Esophagus muscularis mucosa (tissue), 4 donors: ENCODE data around the gene RFPL4AL1. TPM values are rescaled to one million over a fixed set of nuclear protein-coding genes. Genes with fewer than 3 reads are reported as not detected.
"Not testable (repeated sequence)": the region's sequence is repeated elsewhere in the genome, so short reads cannot be mapped to it uniquely, and the experiment has no call there.

Experiments used
- DNase-seq: peaks from one replicate; pipeline ENCODE4 v3.0.0-alpha.2; 2017; ENCODE audit errors: extremely low spot score
- H3K27ac ChIP-seq, 4 donors: fragments of 200-600 bp; sonication (generic); replicated peaks in 1 of 4; 1 replicate in 3 of 4; 2 replicates in 1 of 4; pipeline ENCODE4 v1.5.1; 2016 to 2019; ENCODE audit warnings: mild to moderate bottlenecking in 1 of 4
- H3K27me3 ChIP-seq, 4 donors: fragments of 200-600 bp; sonication (generic); one replicate each; pipeline versions ENCODE4 v1.5.1 to v1.6.0; 2016 to 2019
- H3K36me3 ChIP-seq, 4 donors: fragments of 200-600 bp; sonication (generic); one replicate each; pipeline ENCODE4 v1.5.1; 2016 to 2019
- H3K4me1 ChIP-seq, 4 donors: fragments of 200-600 bp; sonication (generic); one replicate each; pipeline ENCODE4 v1.5.1; 2016 to 2019
- H3K4me3 ChIP-seq, 4 donors: fragments of 200-600 bp; sonication (generic); 1 replicate in 2 of 4; 2 replicates in 2 of 4; pipeline ENCODE4 v1.5.1; 2016 to 2019; ENCODE audit warnings: mild to moderate bottlenecking in 4 of 4, moderate library complexity in 1 of 4
- H3K9me3 ChIP-seq, 4 donors: fragments of 200-600 bp; sonication (generic); 1 replicate in 3 of 4; 2 replicates in 1 of 4; pipeline ENCODE4 v1.5.1; 2016 to 2019
- EP300 ChIP-seq: sonication (generic); formaldehyde crosslinking; IDR thresholded peaks from one replicate; pipeline ENCODE4 v1.6.1; 2017; ENCODE audit warnings: antibody characterized with exemption
- POLR2A ChIP-seq: fragments of 450-650 bp; IDR thresholded peaks from one replicate; pipeline ENCODE4 v1.6.1; 2017; ENCODE audit warnings: antibody characterized with exemption, moderate library complexity, mild to moderate bottlenecking, low read depth
- POLR2AphosphoS5 ChIP-seq, 2 donors: sonication (generic); formaldehyde crosslinking; IDR thresholded peaks; one replicate each; pipeline ENCODE4 v1.6.1; 2017; ENCODE audit warnings: antibody characterized with exemption in 2 of 2
- WGBS: methylation state at CpG from one replicate; pipeline ENCODE4 v1.1.5; 2018; 5-methylcytosine and 5-hydroxymethylcytosine counted together
- intact Hi-C: fragments of 100-400 bp; cut with DNase I; formaldehyde crosslinking; loops from one replicate; pipeline ENCODE4 v1.15.1; 2023
- total RNA-seq, 4 donors: library from RNA; depleted of rRNA; stranded (reverse); fragments of >200 nt; gene quantifications; one replicate each; pipeline versions ENCODE4 v1.1.0 to v1.2.1, GENCODE V29; 2016
- TF ChIP-seq, protein P1 (sequence below), 3 experiments: fragments of 200-600 bp in 2 of 3; fragments of 450-650 bp in 1 of 3; sonication (generic) in 2 of 3; IDR thresholded peaks; one replicate each; pipeline ENCODE4 v1.5.1; 2017 to 2019; ENCODE audit warnings: antibody characterized with exemption in 3 of 3, mild to moderate bottlenecking in 2 of 3, moderate library complexity in 1 of 3

RFPL4AL1 gene
- total RNA-seq, 4 donors from 2014 or later = not detected

DNA sequence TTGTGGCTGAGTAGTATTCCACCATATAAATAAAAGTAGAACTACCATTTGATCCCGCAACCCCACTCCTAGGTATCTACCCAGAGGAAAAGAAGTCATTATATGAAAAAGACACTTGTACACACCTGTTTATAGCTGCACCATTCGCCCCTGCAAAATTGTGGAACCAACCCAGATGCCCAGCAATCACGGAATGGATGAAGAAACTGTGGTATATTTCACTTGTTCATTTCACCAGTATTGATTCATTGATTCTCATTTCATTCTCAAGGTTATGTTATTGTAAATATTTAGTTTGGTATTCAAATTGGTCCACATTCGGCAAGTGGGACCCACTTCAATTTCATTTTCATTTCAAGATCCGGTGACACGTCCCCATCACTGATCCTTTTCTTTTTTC, 18.2 kb upstream of the RFPL4AL1 start:
- no peaks in the 10 kb centered on the region for H3K36me3 ChIP-seq
- peaks cover 0 to 10% (median 0%) of the 10 kb centered on the region in 4 donors for H3K27me3 ChIP-seq
- H3K9me3 ChIP-seq = peaks cover 0 to 2% (median 0%) of the 10 kb centered on the region in 4 donors
- H3K4me3 ChIP-seq = no peak overlapping the region
- 82% methylated on average over 6 of the region's 6 CpGs for WGBS
- DNase-seq = no peak
- no peaks in the 10 kb centered on the region for H3K4me1 ChIP-seq
- no peak overlapping the region for H3K27ac ChIP-seq
- TF ChIP-seq POLR2AphosphoS5 (IDR thresholded peaks at IDR 0.05) = no peak
- TF ChIP-seq, protein P1, sequence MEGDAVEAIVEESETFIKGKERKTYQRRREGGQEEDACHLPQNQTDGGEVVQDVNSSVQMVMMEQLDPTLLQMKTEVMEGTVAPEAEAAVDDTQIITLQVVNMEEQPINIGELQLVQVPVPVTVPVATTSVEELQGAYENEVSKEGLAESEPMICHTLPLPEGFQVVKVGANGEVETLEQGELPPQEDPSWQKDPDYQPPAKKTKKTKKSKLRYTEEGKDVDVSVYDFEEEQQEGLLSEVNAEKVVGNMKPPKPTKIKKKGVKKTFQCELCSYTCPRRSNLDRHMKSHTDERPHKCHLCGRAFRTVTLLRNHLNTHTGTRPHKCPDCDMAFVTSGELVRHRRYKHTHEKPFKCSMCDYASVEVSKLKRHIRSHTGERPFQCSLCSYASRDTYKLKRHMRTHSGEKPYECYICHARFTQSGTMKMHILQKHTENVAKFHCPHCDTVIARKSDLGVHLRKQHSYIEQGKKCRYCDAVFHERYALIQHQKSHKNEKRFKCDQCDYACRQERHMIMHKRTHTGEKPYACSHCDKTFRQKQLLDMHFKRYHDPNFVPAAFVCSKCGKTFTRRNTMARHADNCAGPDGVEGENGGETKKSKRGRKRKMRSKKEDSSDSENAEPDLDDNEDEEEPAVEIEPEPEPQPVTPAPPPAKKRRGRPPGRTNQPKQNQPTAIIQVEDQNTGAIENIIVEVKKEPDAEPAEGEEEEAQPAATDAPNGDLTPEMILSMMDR (IDR thresholded peaks at IDR 0.05) = no peak
- TF ChIP-seq EP300 = no peak
- TF ChIP-seq POLR2A = no peak
- intact Hi-C loops = no loop called here

DNA sequence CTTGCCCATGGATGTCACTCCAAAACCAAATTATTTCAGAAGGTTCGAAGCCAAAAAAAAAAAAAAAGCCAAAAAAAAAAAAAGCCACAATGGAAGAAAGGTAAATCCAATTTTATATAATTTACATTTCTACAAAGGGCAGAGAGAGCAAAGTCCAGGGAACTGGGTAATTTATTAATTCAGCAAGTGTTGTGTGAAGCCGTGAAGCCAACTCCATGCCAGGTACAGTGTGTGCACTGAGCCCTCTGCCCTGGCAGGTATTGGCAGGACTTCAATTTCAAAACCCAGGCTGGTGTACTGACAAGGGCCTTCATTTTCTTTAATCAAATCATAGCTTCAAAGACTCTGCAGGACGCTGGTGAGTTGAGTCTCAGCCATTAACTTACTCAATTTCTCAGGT, 15.5 kb upstream of the RFPL4AL1 start:
- Histone ChIP-seq H3K9me3 (no peaks in the 10 kb centered on the region), H3K36me3 (no peaks in the 10 kb centered on the region), H3K27me3 (peaks cover 0 to 12% (median 0%) of the 10 kb centered on the region in 4 donors), H3K4me3 (no peak overlapping the region), H3K27ac (no peak overlapping the region), H3K4me1 (no peaks in the 10 kb centered on the region)
- 55% methylated on average over 3 of the region's 3 CpGs for WGBS
- no peak for DNase-seq
- TF ChIP-seq POLR2A = no peak
- TF ChIP-seq, protein P1 (IDR thresholded peaks at IDR 0.05) = no peak
- no peak for TF ChIP-seq POLR2AphosphoS5 (IDR thresholded peaks at IDR 0.05)
- no peak for TF ChIP-seq EP300
- intact Hi-C loops = no loop called here

GRCh38 chr19:55756808-55757207, 12.1 kb upstream of the RFPL4AL1 start:
- H3K4me1 ChIP-seq, H3K27ac ChIP-seq, DNase-seq, H3K4me3 ChIP-seq, H3K9me3 ChIP-seq, H3K36me3 ChIP-seq: not testable (repeated sequence)
- H3K27me3 ChIP-seq = peaks cover 0 to 12% (median 0%) of the 10 kb centered on the region in 4 donors
- 55% methylated on average over 4 of the region's 4 CpGs for whole genome bisulfite sequencing
- intact Hi-C loops = loop anchor here (1.0 kb wide), 1 partner anchor 9 kb away; no protein-coding TSS in a partner anchor

GRCh38 chr19:55758797-55759196, 10.1 kb upstream of the RFPL4AL1 start, which contains the start of gene RFPL4A:
RFPL4A (plus strand) TSS chr19:55759097; CDS start chr19:55761801, 2,704 bp downstream.
- intact Hi-C loops, H3K9me3 ChIP-seq, H3K4me1 ChIP-seq, H3K36me3 ChIP-seq, H3K27me3 ChIP-seq, DNase-seq, H3K27ac ChIP-seq, H3K4me3 ChIP-seq: not testable (repeated sequence)
- 82% methylated on average over 3 of the region's 3 CpGs for WGBS

DNA sequence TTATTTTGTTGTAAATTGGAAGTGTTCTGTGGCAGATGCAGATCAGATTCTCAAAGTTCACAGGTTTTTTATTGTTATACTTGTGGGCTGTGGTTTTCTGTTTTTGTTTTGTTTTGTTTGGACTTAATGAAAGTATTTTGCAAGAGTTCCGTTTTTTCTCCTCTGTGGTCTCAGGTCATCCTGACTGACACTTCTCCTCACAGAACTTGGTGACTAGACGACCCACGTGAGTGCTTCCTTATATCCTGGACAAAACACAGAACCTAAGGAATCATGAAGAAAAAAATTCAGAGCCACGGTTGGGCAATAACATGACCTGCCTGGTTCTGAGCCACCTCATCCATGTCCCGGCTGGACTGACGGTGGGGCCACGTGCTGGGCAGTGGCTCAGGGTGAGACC, 2.5 kb upstream of the RFPL4AL1 start:
- DNase-seq = peak; percentile 3
- Histone ChIP-seq H3K27me3 (peaks cover 0 to 2% (median 0%) of the 10 kb centered on the region in 4 donors), H3K4me3 (no peak overlapping the region), H3K9me3 (no peaks in the 10 kb centered on the region), H3K4me1 (no peaks in the 10 kb centered on the region), H3K27ac (no peak overlapping the region), H3K36me3 (no peaks in the 10 kb centered on the region)
- intact Hi-C loops = loop anchor here (1.0 kb wide), 1 partner anchor 9 kb away; no protein-coding TSS in a partner anchor
- TF ChIP-seq EP300 (no peak), POLR2A (no peak), POLR2AphosphoS5 (IDR thresholded peaks at IDR 0.05) (no peak)
- TF ChIP-seq, protein P1 (IDR thresholded peaks at IDR 0.05) = no peak
- WGBS = 70% methylated on average over 7 of the region's 7 CpGs

- H3K27me3 ChIP-seq, H3K27ac ChIP-seq, H3K4me3 ChIP-seq, intact Hi-C loops, DNase-seq, H3K9me3 ChIP-seq, H3K4me1 ChIP-seq, H3K36me3 ChIP-seq: not testable (repeated sequence)
- 57% methylated on average over 3 of the region's 3 CpGs for WGBS
Measured at GRCh38 chr19:55769632-55770031, 714 bp downstream of the RFPL4AL1 start.
